ENCODE results near the gene KASH5.
A peak's percentile ranks its signal among the peaks of the same experiment; 100 is the strongest.

Gene KASH5

GRCh38 chr19:49441210-49441959, 53.3 kb downstream of the KASH5 start, which contains the start of gene SLC17A7 (continued):
- TF ChIP-seq ZNF623 (tag by site-specific recombination; IDR thresholded peaks at IDR 0.05) (no peak), ZNF555 (tag by site-specific recombination; conservative IDR thresholded peaks at IDR 0.05) (no peak), ELK4 (IDR thresholded peaks at IDR 0.05; ENCODE audit: borderline replicate concordance, low read depth, low read length) (no peak), ZNF10 (tag by site-specific recombination; IDR thresholded peaks at IDR 0.05) (no peak)

- POLR2A ChIA-PET: interaction anchor here (0.7 to 2.3 kb wide), 6 partner anchors 10 to 58 kb away, joined by 3 to 28 read pairs (median 3); partner anchors contain the start of genes ALDH16A1 and PIH1D1
- Histone ChIP-seq H3K4me1 (ENCODE audit: control insufficient read depth, insufficient read depth, low read length) (peaks cover 7% of the 10 kb centered on the region), H3K36me3 (ENCODE audit: control insufficient read depth in 2 of 2, insufficient read depth in 1 of 2, low read length in 2 of 2) (peaks cover 0 to 7% of the 10 kb centered on the region in 2 experiments; a peak in 2 of 3 replicates), H3K9me3 (ENCODE audit: control insufficient read depth, insufficient read depth, low read depth, low read length) (no peaks in the 10 kb centered on the region), H3K27ac (ENCODE audit: extremely low read depth, low read depth, low read length) (no peak overlapping the region), H3K4me3 (ENCODE audit: low read depth, low read length) (no peak overlapping the region)
- CTCF ChIA-PET: interaction anchor here (0.8 to 2.3 kb wide), 7 partner anchors 10 to 239 kb away, joined by 3 to 59 read pairs (median 6); partner anchors contain the start of genes GFY and PIH1D1
- TF ChIP-seq ZNF23 (tag by site-specific recombination; IDR thresholded peaks at IDR 0.05; ENCODE audit: borderline replicate concordance): no peak
- no peak for TF ChIP-seq ZNF560 (tag by site-specific recombination; IDR thresholded peaks at IDR 0.05; ENCODE audit: borderline replicate concordance)
- no peak for TF ChIP-seq ZNF692 (tag by site-specific recombination; IDR thresholded peaks at IDR 0.05)
- TF ChIP-seq ZNF202 (tag by site-specific recombination; IDR thresholded peaks at IDR 0.05; ENCODE audit: borderline replicate concordance): no peak
- no peak for TF ChIP-seq ZSCAN4 (tag by site-specific recombination; IDR thresholded peaks at IDR 0.05)
- no peak for TF ChIP-seq BCL6B (tag by site-specific recombination; IDR thresholded peaks at IDR 0.05)
- TF ChIP-seq ZNF629 (tag by site-specific recombination; IDR thresholded peaks at IDR 0.05): no peak
- no peak for TF ChIP-seq ZNF112 (tag by site-specific recombination; IDR thresholded peaks at IDR 0.05)
- TF ChIP-seq PRDM1 (tag by site-specific recombination; IDR thresholded peaks at IDR 0.05): 0 out of 2 replicates have a peak, but pooled peaks have one; percentile 67
- no peak for TF ChIP-seq SP7 (tag by site-specific recombination; IDR thresholded peaks at IDR 0.05)
- TF ChIP-seq HIC1 (tag by site-specific recombination; IDR thresholded peaks at IDR 0.05): no peak
- no peak for TF ChIP-seq ZFP3 (tag by site-specific recombination; IDR thresholded peaks at IDR 0.05; ENCODE audit: low read depth)
- TF ChIP-seq SALL2 (tag by site-specific recombination; IDR thresholded peaks at IDR 0.05; ENCODE audit: borderline replicate concordance): no peak
- no peak for TF ChIP-seq HOXD13 (CRISPR knock-in tag; IDR thresholded peaks at IDR 0.05; ENCODE audit: borderline replicate concordance)
- peak; percentile 54; the same call in 1 of the 2 replicates for TF ChIP-seq ZNF311 (tag by site-specific recombination; IDR thresholded peaks at IDR 0.05; ENCODE audit: borderline replicate concordance)
- no peak for TF ChIP-seq ZNF449 (tag by site-specific recombination; IDR thresholded peaks at IDR 0.05)
- TF ChIP-seq ZBTB17 (tag by site-specific recombination; IDR thresholded peaks at IDR 0.05): peak; percentile 89
- TF ChIP-seq SCRT2 (tag by site-specific recombination; IDR thresholded peaks at IDR 0.05): peak; percentile 88
- TF ChIP-seq ZNF416 (tag by site-specific recombination; IDR thresholded peaks at IDR 0.05): no peak
- TF ChIP-seq ZBTB26 (tag by site-specific recombination; optimal IDR thresholded peaks at IDR 0.05): no peak
- TF ChIP-seq ZIC2 (tag by site-specific recombination; IDR thresholded peaks at IDR 0.05): peak; percentile 33; the same call in 1 of the 2 replicates
Measured at GRCh38 chr19:49441960-49442350, 53.9 kb downstream of the KASH5 start.

Measured in HEK293 (cell line).